Measurements from ENCODE around the gene MAGI2.

Gene MAGI2

GRCh38 chr7:79421751-79422150 lies 31.7 kb downstream of the MAGI2 start:
- no peaks in the 10 kb centered on the region for H3K9me3 ChIP-seq (ENCODE audit: severe bottlenecking)

GRCh38 chr7:79420464-79420863 lies 33.0 kb downstream of the MAGI2 start:
- H3K9me3 ChIP-seq (ENCODE audit: severe bottlenecking), result no peaks in the 10 kb centered on the region
- H3K36me3 ChIP-seq (ENCODE audit: low read depth), result no peaks in the 10 kb centered on the region
- TF ChIP-seq CTCF (IDR thresholded peaks at IDR 0.05; ENCODE audit: poor library complexity, severe bottlenecking), result no peak
- ATAC-seq (ENCODE audit: low read depth) (peak; percentile 54), DNase-seq (ENCODE audit: low spot score) (no peak)
- H3K4me1 ChIP-seq (ENCODE audit: insufficient read depth, poor library complexity, severe bottlenecking), result no peaks in the 10 kb centered on the region
- H3K27ac ChIP-seq (ENCODE audit: poor library complexity, severe bottlenecking), result no peak overlapping the region
- no peaks in the 10 kb centered on the region for H3K27me3 ChIP-seq (ENCODE audit: insufficient read depth, poor library complexity, severe bottlenecking)
- no peak overlapping the region for H3K4me3 ChIP-seq (ENCODE audit: severe bottlenecking)

More at GRCh38 chr7:79421751-79422150, 31.7 kb downstream of the MAGI2 start:
- H3K27me3 ChIP-seq (ENCODE audit: insufficient read depth, poor library complexity, severe bottlenecking), result no peaks in the 10 kb centered on the region
- H3K36me3 ChIP-seq (ENCODE audit: low read depth), result no peaks in the 10 kb centered on the region
- DNase-seq (ENCODE audit: low spot score) (no peak), ATAC-seq (ENCODE audit: low read depth) (no peak)
- no peaks in the 10 kb centered on the region for H3K4me1 ChIP-seq (ENCODE audit: insufficient read depth, poor library complexity, severe bottlenecking)
- H3K4me3 ChIP-seq (ENCODE audit: severe bottlenecking), result no peak overlapping the region
- no peak overlapping the region for H3K27ac ChIP-seq (ENCODE audit: poor library complexity, severe bottlenecking)
- no peak for TF ChIP-seq CTCF (IDR thresholded peaks at IDR 0.05; ENCODE audit: poor library complexity, severe bottlenecking)

GRCh38 chr7:79414910-79415309 lies 38.6 kb downstream of the MAGI2 start:
- DNase-seq (ENCODE audit: low spot score) (no peak), ATAC-seq (ENCODE audit: low read depth) (no peak)
- H3K4me1 ChIP-seq (ENCODE audit: insufficient read depth, poor library complexity, severe bottlenecking), result no peaks in the 10 kb centered on the region
- no peak overlapping the region for H3K4me3 ChIP-seq (ENCODE audit: severe bottlenecking)
- TF ChIP-seq CTCF (IDR thresholded peaks at IDR 0.05; ENCODE audit: poor library complexity, severe bottlenecking), result no peak
- H3K9me3 ChIP-seq (ENCODE audit: severe bottlenecking), result no peaks in the 10 kb centered on the region
- no peaks in the 10 kb centered on the region for H3K27me3 ChIP-seq (ENCODE audit: insufficient read depth, poor library complexity, severe bottlenecking)
- no peak overlapping the region for H3K27ac ChIP-seq (ENCODE audit: poor library complexity, severe bottlenecking)
- H3K36me3 ChIP-seq (ENCODE audit: low read depth), result no peaks in the 10 kb centered on the region

GRCh38 chr7:79412915-79413314 lies 40.6 kb downstream of the MAGI2 start:
- ATAC-seq (ENCODE audit: low read depth), result no peak
- Histone ChIP-seq H3K4me1 (ENCODE audit: insufficient read depth, poor library complexity, severe bottlenecking) (no peaks in the 10 kb centered on the region), H3K27me3 (ENCODE audit: insufficient read depth, poor library complexity, severe bottlenecking) (no peaks in the 10 kb centered on the region), H3K27ac (ENCODE audit: poor library complexity, severe bottlenecking) (no peak overlapping the region), H3K9me3 (ENCODE audit: severe bottlenecking) (no peaks in the 10 kb centered on the region), H3K36me3 (ENCODE audit: low read depth) (no peaks in the 10 kb centered on the region), H3K4me3 (ENCODE audit: severe bottlenecking) (no peak overlapping the region)
- TF ChIP-seq CTCF (IDR thresholded peaks at IDR 0.05; ENCODE audit: poor library complexity, severe bottlenecking), result no peak
- DNase-seq (ENCODE audit: low spot score), result no peak

- no peak overlapping the region for H3K4me3 ChIP-seq (ENCODE audit: severe bottlenecking)
- DNase-seq (ENCODE audit: low spot score), result no peak
- no peaks in the 10 kb centered on the region for H3K9me3 ChIP-seq (ENCODE audit: severe bottlenecking)
- no peaks in the 10 kb centered on the region for H3K36me3 ChIP-seq (ENCODE audit: low read depth)
- H3K27ac ChIP-seq (ENCODE audit: poor library complexity, severe bottlenecking), result no peak overlapping the region
- no peaks in the 10 kb centered on the region for H3K4me1 ChIP-seq (ENCODE audit: insufficient read depth, poor library complexity, severe bottlenecking)
- ATAC-seq (ENCODE audit: low read depth), result no peak
- H3K27me3 ChIP-seq (ENCODE audit: insufficient read depth, poor library complexity, severe bottlenecking), result no peaks in the 10 kb centered on the region
- TF ChIP-seq CTCF (IDR thresholded peaks at IDR 0.05; ENCODE audit: poor library complexity, severe bottlenecking), result no peak
These were observed 41.0 kb downstream of the MAGI2 start for GRCh38 chr7:79412438-79412837.
